ENCODE data around the gene TFF2.

The TFF2 gene

DNA sequence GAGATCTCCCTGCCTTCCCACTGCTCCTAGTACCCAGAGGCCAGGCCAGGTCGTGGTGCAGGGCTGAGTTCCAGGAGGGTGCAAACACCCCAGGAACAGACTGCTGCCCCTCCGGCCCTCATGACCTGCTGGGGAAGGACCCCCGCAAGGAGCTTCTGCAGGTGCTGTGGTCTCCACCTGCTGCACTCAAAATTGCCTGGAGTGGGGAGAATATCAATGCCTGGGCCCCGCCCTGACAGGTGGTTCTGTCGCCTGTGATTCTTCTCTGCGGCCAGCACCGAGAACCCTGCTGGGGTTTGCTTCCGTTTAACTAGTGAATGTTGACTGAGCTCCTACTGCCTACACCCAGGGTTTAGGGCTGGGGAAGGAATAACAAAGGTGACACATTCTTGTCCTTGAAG lies 33.5 kb downstream of the TFF2 start:
- Histone ChIP-seq H3K36me3 (ENCODE audit: control insufficient read depth in 2 of 2, insufficient read depth in 1 of 2, low read length in 2 of 2) (no peaks in the 10 kb centered on the region), H3K4me3 (ENCODE audit: low read depth, low read length) (no peak overlapping the region), H3K9me3 (ENCODE audit: control insufficient read depth, insufficient read depth, low read depth, low read length) (no peaks in the 10 kb centered on the region), H3K4me1 (ENCODE audit: control insufficient read depth, insufficient read depth, low read length) (no peaks in the 10 kb centered on the region), H3K27ac (ENCODE audit: extremely low read depth, low read depth, low read length) (no peak overlapping the region)
- POLR2A ChIA-PET, result no interaction called here
- no peak for TF ChIP-seq ZNF146 (tag by site-specific recombination; IDR thresholded peaks at IDR 0.05)
- TF ChIP-seq ZBTB21 (tag by site-specific recombination; IDR thresholded peaks at IDR 0.05), result no peak
- no peak for TF ChIP-seq ZNF23 (tag by site-specific recombination; IDR thresholded peaks at IDR 0.05; ENCODE audit: borderline replicate concordance)
- TF ChIP-seq TRIM28 (IDR thresholded peaks at IDR 0.05; ENCODE audit: borderline replicate concordance, low read length), result no peak
- no peak for TF ChIP-seq ZNF664 (tag by site-specific recombination; IDR thresholded peaks at IDR 0.05)
- TF ChIP-seq ZIC2 (tag by site-specific recombination; IDR thresholded peaks at IDR 0.05), result no peak
- CTCF ChIA-PET, result no interaction called here

GRCh38 chr21:42316891-42317290 lies 33.9 kb downstream of the TFF2 start:
- POLR2A ChIA-PET, result no interaction called here
- Histone ChIP-seq H3K4me3 (ENCODE audit: low read depth, low read length) (no peak overlapping the region), H3K27ac (ENCODE audit: extremely low read depth, low read depth, low read length) (no peak overlapping the region), H3K9me3 (ENCODE audit: control insufficient read depth, insufficient read depth, low read depth, low read length) (no peaks in the 10 kb centered on the region), H3K4me1 (ENCODE audit: control insufficient read depth, insufficient read depth, low read length) (no peaks in the 10 kb centered on the region), H3K36me3 (ENCODE audit: control insufficient read depth in 2 of 2, insufficient read depth in 1 of 2, low read length in 2 of 2) (no peaks in the 10 kb centered on the region)
- CTCF ChIA-PET, result no interaction called here
- TF ChIP-seq ZNF473 (tag by site-specific recombination; IDR thresholded peaks at IDR 0.05) (no peak), SALL2 (tag by site-specific recombination; IDR thresholded peaks at IDR 0.05; ENCODE audit: borderline replicate concordance) (no peak), ZNF654 (tag by site-specific recombination; IDR thresholded peaks at IDR 0.05; ENCODE audit: low read depth) (no peak), KLF16 (tag by site-specific recombination; IDR thresholded peaks at IDR 0.05) (no peak), KLF8 (tag by site-specific recombination; IDR thresholded peaks at IDR 0.05) (no peak), ZNF114 (tag by site-specific recombination; IDR thresholded peaks at IDR 0.05) (no peak), ZNF274 (IDR thresholded peaks at IDR 0.05; ENCODE audit: low read length) (no peak), ZNF274 (tag by site-specific recombination; IDR thresholded peaks at IDR 0.05; ENCODE audit: borderline replicate concordance) (no peak), REPIN1 (tag by site-specific recombination; IDR thresholded peaks at IDR 0.05; ENCODE audit: low read depth) (no peak), ZNF138 (tag by site-specific recombination; IDR thresholded peaks at IDR 0.05; ENCODE audit: borderline replicate concordance) (no peak), ZNF211 (tag by site-specific recombination; IDR thresholded peaks at IDR 0.05; ENCODE audit: low read depth) (no peak), ZNF202 (tag by site-specific recombination; IDR thresholded peaks at IDR 0.05; ENCODE audit: borderline replicate concordance) (no peak), ZBTB8A (tag by site-specific recombination; IDR thresholded peaks at IDR 0.05) (no peak), ZNF626 (tag by site-specific recombination; IDR thresholded peaks at IDR 0.05) (no peak), ZBTB26 (tag by site-specific recombination; optimal IDR thresholded peaks at IDR 0.05) (no peak), ZNF785 (tag by site-specific recombination; IDR thresholded peaks at IDR 0.05) (no peak), ZBTB21 (tag by site-specific recombination; IDR thresholded peaks at IDR 0.05) (no peak), TCF7L2 (IDR thresholded peaks at IDR 0.05; ENCODE audit: borderline replicate concordance, low read depth, low read length) (no peak), PRDM4 (tag by site-specific recombination; IDR thresholded peaks at IDR 0.05) (no peak), ZNF792 (tag by site-specific recombination; IDR thresholded peaks at IDR 0.05) (no peak), ZNF510 (tag by site-specific recombination; IDR thresholded peaks at IDR 0.05; ENCODE audit: insufficient replicate concordance) (no peak)

Measured in HEK293 (cell line).